HG03354 (cell line): ENCODE results near the gene CD109.
"Not testable (repeated sequence)": the region's sequence is repeated elsewhere in the genome, so short reads cannot be mapped to it uniquely, and the experiment has no call there.

Experiments used
- ATAC-seq: cut with Tn5 transposase; IDR thresholded peaks from one replicate; pipeline ENCODE4 v1.9.1; 2021; ENCODE audit warnings: mild to moderate bottlenecking; ENCODE audit not compliant: unreplicated experiment, poor library complexity, severe bottlenecking

The CD109 gene

DNA sequence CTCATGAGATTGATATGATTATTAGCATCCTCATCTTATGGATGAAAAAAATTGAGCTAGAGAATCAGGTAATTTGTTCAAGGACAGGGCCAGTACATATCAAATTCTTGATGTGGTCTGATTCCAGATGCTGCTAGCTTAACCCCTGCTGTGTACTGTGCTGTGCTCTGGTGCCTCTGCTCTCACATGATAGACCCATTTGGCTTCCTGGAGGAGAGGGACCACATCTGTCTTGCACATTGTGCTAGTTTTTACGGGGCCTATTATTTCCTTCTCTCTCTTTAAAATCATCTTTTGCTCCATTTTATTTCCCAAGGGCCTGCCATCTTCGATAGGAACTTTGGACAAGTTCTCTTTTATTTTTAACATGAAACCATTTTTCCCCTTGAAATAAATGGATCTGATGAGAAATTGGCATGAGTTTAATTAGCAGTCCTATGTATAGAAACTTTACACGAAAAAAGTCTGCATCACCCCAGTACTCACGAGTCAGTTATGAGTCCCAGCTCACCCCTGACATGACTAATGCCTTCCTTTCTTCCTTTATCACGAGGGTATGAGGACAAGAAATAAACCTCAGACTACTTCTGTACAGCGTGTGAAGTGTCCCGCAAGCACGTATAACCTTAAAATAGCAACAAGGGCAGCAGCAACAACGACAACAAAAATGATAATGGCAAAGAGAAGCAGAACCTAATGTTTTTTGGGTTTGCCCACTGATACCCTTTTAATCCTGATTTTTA lies 26.5 kb downstream of the CD109 start:
- peak; percentile 71 for ATAC-seq

DNA sequence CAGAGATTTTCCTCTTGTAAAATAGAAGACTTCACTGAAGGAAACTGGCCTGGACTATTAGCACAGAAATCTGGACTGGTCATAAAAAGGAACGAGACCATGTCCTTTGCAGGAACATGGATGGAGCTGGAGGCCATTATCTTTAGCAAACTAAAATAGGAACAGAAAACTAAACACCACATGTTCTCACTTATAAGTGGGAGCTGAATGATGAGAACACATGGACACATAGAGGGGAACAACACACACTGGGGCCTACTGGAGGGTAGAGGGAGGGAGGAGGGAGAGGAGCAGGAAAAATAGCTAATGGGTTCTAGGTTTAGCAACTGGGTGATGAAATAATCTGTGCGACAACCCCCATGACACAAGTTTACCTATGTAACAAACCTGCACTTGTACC lies 27.5 kb downstream of the CD109 start:
- not testable (repeated sequence) for ATAC-seq

- no peak for ATAC-seq
Observed at GRCh38 chr6:73724389-73724788, 28.4 kb downstream of the CD109 start.

DNA sequence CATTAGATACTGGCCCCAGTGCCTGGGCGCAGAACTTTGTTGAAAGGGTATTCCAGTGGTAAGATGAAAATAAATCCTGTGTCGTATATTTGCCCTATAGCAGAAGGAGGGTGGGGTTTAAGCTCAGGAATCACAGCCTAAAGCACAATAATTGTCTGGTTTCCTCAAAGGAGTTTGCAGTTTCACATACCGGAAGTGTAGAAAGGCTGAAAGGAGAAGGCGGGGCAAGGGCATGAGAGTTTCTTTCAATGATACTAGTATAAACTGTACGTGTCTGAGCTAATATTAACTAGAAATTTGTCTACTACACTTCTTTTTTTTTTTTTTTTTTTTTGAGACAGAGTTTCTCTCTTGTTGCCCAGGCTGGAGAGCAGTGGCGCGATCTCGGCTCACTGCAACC lies 29.2 kb downstream of the CD109 start:
- ATAC-seq: peak; percentile 74

- ATAC-seq: no peak
Observed at GRCh38 chr6:73727114-73727513, 31.1 kb downstream of the CD109 start.

DNA sequence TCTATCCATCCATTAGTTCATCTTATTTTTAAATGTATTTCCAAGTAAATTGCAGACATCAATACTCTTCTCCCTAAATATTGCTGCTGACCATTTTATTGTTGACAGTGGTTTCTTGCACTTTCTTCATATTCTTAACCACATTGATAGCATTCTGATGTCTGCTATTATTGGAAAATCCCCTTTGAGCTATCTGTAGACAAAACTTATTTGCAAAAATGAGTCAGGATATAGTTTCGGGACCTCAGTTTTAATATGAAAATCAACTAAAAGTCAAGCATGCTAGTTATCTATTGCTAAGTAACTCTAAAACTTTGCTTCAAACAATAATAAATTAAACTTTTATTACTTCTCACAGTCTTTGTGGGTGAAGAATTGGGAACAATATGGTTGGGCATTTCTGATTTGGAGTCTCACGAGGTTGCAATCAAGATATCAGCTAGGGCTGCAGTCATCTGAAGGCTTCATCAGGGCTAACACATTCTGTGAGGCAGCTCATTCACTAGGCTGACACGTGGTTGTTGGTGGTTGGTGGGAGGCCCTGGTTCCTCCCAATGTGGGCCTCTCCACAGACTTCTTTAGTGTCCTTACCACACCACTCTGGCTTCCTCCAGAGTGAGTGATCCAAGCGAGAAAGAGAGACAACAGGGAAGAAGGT lies 32.7 kb downstream of the CD109 start:
- ATAC-seq: peak; percentile 51

GRCh38 chr6:73731285-73731684 lies 35.3 kb downstream of the CD109 start:
- no peak for ATAC-seq

DNA sequence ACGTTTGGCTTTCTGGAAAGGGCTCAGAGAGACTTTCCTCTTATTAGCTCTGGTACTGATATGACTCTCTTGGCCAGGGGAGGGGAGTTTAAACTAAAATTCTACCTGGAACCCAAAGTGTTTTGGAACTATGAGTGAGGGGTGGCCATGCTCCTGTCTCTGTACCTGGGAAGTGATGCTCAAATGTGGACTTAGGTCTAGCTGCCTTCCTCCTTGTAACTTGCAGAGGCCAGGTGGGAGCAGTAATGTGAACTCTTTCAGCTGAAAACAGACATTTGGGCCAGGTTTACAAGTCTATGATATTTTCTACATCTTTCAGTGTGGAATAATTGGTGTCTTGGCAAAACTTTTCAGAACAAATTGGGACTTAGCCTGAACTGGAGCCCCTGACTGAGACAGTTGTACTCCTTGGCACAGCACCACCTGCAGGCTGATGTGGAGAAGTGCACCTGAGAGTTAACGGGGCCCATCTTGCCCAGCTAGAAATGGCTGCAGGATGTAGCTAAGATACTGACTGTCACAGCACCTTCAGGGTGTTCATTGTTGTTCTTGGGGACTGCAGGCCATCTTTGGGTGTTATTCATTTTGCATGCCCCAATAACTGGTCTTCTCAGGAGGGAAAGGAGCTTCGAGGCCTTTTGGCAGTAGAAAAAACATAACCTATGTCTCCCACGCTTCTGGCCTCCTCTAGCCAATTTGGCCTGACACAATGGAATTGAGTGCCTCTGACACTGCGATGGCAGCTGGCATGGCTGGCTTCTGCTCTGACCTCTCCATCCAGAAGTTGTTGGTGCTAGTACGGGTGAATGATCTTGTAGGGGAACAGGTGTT lies 37.1 kb downstream of the CD109 start:
- ATAC-seq: peak; percentile 92

DNA sequence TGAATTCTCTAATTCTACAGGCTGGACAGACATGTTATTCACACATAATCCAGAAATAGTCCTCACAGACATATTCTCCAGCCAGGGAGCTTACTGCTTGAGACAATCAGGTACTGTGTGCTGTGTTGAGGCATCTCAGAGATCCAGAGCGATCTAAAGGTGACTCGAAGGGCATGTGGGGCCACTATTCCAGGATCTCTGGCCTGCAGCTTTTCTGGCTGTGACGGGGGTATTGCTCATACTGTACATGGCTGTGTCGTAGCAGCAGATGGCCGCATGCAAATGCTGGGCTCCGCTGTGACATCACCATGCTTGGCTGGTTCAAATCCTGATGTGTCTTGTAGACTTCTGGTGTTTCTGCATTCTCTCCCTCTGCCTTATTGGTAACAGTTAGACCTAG lies 37.8 kb downstream of the CD109 start:
- no peak for ATAC-seq

DNA sequence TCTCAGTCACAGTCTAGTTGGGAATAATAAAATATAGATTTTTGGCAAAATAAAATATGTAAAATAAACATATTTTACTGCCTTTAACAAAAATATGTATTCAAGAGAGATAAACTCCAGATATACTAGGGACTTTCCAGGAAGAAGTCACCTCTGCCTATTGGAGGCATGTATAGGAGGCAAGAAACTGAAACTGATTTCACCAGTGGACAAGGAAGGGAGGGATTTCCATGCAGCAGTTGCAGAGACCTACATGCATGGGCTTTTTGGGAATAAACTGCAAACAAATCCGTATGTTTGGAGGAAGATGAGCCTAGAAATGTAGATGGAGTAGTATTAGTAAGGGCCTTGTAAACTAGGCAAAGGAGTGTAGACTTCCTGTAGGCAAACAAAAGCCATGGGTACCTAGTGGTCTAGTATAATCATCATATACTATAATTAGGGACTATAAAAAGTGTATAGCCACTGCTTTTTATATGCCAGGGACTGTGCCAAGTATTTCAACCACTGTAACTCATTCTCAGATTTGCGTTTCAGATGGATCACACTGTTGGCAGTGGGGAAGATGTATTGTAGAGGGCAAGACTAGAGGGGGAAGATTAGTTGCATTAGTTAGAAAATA lies 38.9 kb downstream of the CD109 start:
- ATAC-seq: no peak

DNA sequence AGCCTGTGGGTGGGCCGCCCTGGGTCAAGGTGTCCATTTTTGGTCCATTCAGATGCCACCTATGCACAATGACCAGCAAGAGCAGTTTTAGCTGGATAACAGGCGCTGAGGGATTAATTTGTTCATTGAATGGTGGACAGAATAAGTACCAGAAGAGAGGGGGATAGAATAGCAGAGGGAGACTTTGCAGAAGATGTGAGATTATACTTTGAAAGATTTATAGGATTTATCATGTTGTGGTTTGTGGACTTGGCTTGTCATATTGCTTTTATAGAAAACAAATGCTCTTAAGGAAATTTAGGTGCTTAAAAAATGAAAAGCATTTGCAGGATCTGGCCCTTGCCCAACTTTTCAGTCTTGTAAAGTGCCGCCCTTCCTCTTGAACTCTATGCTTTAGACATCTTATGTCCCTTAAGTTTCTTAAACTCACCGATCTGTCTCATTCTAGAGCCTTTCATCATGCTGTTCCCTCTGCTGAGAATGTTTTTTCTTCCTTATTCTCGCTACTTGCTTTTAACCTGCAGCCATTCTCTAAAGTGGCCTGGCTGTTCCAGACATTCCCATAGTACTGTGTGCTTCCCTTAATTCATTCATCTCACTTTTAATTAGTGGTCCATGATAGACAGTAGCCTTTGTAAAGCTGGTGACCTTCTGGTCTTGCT lies 42.5 kb downstream of the CD109 start:
- ATAC-seq: no peak

GRCh38 chr6:73739096-73739495 lies 43.1 kb downstream of the CD109 start:
- ATAC-seq: peak; percentile 81

GRCh38 chr6:73742433-73742832 lies 46.4 kb downstream of the CD109 start:
- ATAC-seq: no peak

- no peak for ATAC-seq
Observed at GRCh38 chr6:73743081-73743480, 47.1 kb downstream of the CD109 start.

DNA sequence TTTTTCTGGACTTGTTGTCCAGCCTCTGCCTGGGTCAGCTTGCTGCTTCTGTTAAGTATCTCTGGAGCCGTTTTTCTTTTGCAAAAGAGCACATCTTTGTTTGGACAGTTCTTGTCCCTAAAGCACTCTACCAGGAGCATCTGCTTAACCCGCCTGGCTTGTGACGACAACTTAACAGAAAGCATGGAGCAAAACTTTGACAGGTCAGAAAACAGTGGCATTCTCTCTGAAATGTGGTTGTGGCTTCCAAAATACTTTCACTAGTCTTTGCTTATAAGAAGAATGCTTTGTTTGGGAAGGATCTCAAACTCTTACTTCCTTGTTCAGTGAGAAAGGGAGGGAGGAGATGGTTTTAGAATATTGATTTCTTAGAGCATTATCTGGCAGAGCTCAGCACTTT lies 47.6 kb downstream of the CD109 start:
- no peak for ATAC-seq

DNA sequence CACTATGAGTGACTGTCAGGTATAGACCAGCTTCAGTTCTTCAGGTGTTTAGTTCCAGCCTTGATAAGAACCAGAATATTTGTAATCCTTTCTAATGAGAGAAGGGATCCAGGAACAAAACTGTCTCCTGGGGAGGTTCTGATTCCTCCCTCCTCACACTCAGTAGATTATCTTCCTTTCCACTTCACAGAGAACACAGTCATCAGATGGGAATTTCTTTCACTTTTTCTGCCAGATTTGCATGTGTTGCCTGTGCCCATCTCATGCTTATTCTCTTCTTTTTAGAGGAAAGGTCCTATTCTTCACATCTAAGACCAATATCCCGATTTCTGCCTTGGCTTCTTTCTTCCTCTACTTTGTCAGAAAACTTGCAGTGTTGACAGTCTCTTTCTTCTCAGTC lies 50.8 kb downstream of the CD109 start:
- no peak for ATAC-seq

GRCh38 chr6:73747289-73747688 lies 51.3 kb downstream of the CD109 start:
- ATAC-seq: peak; percentile 99

GRCh38 chr6:73752943-73753342 lies 56.9 kb downstream of the CD109 start:
- ATAC-seq: no peak

DNA sequence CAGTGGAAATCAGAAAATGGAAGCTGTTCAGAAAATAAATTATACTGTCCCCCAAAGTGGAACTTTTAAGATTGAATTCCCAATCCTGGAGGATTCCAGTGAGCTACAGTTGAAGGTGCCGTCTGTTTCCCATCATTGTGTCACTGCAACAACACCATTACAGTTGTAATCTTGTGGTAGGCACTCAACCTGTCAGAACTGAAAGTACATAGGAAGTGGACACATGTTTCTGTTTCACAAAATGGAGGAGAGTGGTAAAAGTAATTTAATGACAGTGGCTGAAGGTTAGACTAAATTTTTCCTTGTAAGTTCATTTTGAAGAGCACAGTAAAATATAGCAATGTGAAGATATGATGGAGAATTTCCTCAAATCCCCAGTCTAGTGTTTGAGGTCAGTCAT lies 70.0 kb downstream of the CD109 start:
- peak; percentile 54 for ATAC-seq

- no peak for ATAC-seq
Observed at GRCh38 chr6:73768558-73768957, 72.6 kb downstream of the CD109 start.
